Measurements from ENCODE around the gene PYDC2. TPM values are rescaled to one million over a fixed set of nuclear protein-coding genes. Genes with fewer than 3 reads are reported as not detected.

Gene PYDC2
- total RNA-seq, 1 donor: not detected

GRCh38 chr3:191434024-191434423 is 26.9 kb upstream of the PYDC2 start:
- no peak overlapping the region for H3K4me3 ChIP-seq (ENCODE audit: low read depth, low read length)
- no peak for DNase-seq (ENCODE audit: low read depth)
- TF ChIP-seq, protein P1, sequence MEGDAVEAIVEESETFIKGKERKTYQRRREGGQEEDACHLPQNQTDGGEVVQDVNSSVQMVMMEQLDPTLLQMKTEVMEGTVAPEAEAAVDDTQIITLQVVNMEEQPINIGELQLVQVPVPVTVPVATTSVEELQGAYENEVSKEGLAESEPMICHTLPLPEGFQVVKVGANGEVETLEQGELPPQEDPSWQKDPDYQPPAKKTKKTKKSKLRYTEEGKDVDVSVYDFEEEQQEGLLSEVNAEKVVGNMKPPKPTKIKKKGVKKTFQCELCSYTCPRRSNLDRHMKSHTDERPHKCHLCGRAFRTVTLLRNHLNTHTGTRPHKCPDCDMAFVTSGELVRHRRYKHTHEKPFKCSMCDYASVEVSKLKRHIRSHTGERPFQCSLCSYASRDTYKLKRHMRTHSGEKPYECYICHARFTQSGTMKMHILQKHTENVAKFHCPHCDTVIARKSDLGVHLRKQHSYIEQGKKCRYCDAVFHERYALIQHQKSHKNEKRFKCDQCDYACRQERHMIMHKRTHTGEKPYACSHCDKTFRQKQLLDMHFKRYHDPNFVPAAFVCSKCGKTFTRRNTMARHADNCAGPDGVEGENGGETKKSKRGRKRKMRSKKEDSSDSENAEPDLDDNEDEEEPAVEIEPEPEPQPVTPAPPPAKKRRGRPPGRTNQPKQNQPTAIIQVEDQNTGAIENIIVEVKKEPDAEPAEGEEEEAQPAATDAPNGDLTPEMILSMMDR (IDR thresholded peaks at IDR 0.05; ENCODE audit: insufficient read depth, low read length): no peak

GRCh38 chr3:191435981-191436380 is 25.0 kb upstream of the PYDC2 start:
- DNase-seq (ENCODE audit: low read depth): no peak
- H3K4me3 ChIP-seq (ENCODE audit: low read depth, low read length): no peak overlapping the region
- TF ChIP-seq, protein P1 (IDR thresholded peaks at IDR 0.05; ENCODE audit: insufficient read depth, low read length): no peak

DNA sequence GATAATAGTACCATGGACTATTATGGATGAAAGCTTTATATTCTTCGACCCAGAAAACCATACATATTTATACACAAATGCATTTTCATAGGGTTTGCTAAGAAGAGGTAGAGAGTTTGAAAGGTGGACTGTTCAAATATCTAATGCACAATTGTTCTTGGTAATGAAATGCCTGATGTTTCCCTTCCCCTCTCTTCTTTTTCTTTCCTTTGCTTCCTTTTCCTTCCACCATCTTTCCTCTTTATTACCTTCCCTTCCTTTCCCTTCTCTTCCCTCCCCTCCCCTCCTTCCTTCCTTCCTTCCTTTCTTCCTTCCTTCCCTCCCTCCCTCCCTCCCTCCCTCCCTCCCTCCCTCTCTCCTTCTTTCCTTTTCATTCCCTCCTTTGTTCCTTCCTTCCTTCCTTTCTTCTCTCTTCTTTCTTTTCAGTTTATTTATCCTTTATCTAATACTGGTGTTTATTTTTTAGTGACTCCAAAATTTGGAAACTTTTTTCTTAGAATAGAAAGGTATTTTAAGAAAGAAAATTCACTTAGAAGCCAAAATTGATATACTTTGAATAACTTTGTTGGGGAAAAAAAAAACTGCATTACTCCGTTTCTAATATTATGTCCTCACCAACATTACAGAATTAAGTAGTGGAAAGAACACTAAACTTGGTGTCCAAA is 22.7 kb upstream of the PYDC2 start:
- TF ChIP-seq, protein P1 (IDR thresholded peaks at IDR 0.05; ENCODE audit: insufficient read depth, low read length): no peak
- no peak for DNase-seq (ENCODE audit: low read depth)

DNA sequence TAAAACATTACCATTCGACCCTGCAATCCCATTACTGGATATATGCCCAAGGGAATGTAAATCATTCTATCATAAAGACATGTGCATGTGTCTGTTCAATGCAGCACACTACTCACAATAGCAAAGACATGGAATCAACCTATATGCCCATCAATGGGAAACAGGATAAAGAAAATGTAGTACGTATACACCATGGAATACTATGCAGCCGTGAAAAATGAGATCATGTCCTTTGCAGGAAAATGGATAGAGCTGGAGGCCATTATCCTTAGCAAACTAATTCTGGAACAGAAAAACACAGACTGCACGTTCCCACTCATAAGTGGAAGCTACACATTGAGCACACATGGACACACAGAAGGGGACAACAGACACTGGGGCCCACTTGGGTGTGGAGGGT is 20.4 kb upstream of the PYDC2 start:
- H3K4me3 ChIP-seq (ENCODE audit: low read depth, low read length): no peak overlapping the region
- TF ChIP-seq, protein P1 (IDR thresholded peaks at IDR 0.05; ENCODE audit: insufficient read depth, low read length): no peak
- no peak for DNase-seq (ENCODE audit: low read depth)

More for the DNA sequence above, 22.7 kb upstream of the PYDC2 start:
- H3K4me3 ChIP-seq (ENCODE audit: low read depth, low read length): no peak overlapping the region

DNA sequence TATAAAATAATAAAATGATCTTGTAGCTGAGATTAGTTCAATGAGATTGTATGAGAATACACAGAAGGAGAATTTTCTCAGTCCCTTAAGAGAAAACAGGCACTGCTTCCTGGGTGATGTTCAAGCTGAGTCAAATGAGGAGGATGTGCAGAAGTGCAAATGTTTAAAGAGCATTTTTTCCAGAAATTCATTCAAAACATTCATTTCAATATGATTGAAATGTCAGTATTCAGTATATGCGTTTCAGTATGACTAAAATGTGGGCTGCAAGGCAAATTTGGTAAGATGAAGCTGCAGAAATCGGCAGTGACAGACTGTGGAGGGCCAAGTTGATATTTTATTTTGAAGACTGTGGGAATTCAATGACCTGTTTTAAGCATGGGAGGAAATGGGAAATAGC is 19.3 kb upstream of the PYDC2 start:
- no peak for DNase-seq (ENCODE audit: low read depth)
- no peak overlapping the region for H3K4me3 ChIP-seq (ENCODE audit: low read depth, low read length)
- TF ChIP-seq, protein P1 (IDR thresholded peaks at IDR 0.05; ENCODE audit: insufficient read depth, low read length): no peak

DNA sequence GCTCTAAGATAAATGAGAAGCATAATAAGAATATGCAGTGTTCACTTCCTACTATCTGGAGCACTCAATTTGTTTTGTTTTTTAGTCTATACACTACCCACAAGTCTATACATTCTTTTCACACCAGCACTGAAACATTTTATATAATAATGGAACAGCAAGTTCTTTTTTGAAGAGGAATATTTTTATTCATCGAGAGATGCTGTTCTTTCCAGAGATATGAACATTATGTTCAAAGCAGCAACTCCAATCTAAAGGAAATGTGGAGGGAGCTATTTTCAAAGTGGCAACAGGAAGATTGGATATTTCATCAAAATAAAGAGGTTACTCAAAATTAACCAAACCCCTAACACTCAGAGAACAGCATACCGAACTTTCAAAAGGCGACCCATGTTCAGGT is 16.4 kb upstream of the PYDC2 start:
- H3K4me3 ChIP-seq (ENCODE audit: low read depth, low read length): no peak overlapping the region
- TF ChIP-seq, protein P1 (IDR thresholded peaks at IDR 0.05; ENCODE audit: insufficient read depth, low read length): no peak
- DNase-seq (ENCODE audit: low read depth): no peak

DNA sequence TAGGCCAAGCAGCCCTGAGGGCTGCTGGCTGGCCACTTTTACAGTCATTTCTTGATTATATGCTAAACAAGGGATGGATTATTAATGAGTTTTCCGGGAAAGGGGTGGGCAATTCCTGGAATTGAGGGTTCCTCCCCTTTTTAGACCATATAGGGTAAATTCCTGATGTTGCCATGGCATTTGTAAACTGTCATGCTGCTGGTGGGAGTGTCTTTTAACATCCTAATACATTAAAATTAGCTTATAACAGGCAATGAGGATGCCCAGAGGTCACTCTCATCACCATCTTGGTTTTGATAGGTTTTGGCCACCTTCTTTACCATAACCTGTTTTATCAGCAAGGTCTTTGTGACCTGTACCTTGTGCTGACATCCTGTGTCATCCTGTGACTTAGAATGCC is 11.7 kb upstream of the PYDC2 start:
- TF ChIP-seq, protein P1 (IDR thresholded peaks at IDR 0.05; ENCODE audit: insufficient read depth, low read length): no peak
- no peak for DNase-seq (ENCODE audit: low read depth)
- H3K4me3 ChIP-seq (ENCODE audit: low read depth, low read length): no peak overlapping the region

Measured in fibroblast of the aortic adventitia (primary cell).